NCI-H1694 (cell line): ENCODE measurements around the gene ARHGEF28.
A peak's percentile ranks its signal among the peaks of the same experiment; 100 is the strongest.

Source experiments
- DNase-seq: peaks from one replicate; lab custom pipeline; 2025; lab: John Stamatoyannopoulos, UW

ARHGEF28 gene

GRCh38 chr5:73654171-73654811, 28.3 kb downstream of the ARHGEF28 start:
- DNase-seq = no peak

- DNase-seq = peak; percentile 85
Observed at GRCh38 chr5:73654819-73655318, 28.9 kb downstream of the ARHGEF28 start.

- DNase-seq = no peak
Observed at GRCh38 chr5:73655521-73656160, 29.6 kb downstream of the ARHGEF28 start.

- DNase-seq = no peak
Observed at GRCh38 chr5:73661753-73662152, 35.8 kb downstream of the ARHGEF28 start.

GRCh38 chr5:73663161-73663859, 37.3 kb downstream of the ARHGEF28 start:
- no peak for DNase-seq

- DNase-seq = no peak
Observed at GRCh38 chr5:73663860-73664240, 37.9 kb downstream of the ARHGEF28 start.

- DNase-seq = no peak
Observed at GRCh38 chr5:73664796-73665195, 38.8 kb downstream of the ARHGEF28 start.

GRCh38 chr5:73666891-73667290, 40.9 kb downstream of the ARHGEF28 start:
- no peak for DNase-seq

- no peak for DNase-seq
Observed at GRCh38 chr5:73668017-73668416, 42.0 kb downstream of the ARHGEF28 start.

- no peak for DNase-seq
Observed at GRCh38 chr5:73668486-73669111, 42.6 kb downstream of the ARHGEF28 start.

GRCh38 chr5:73670731-73671130, 44.7 kb downstream of the ARHGEF28 start:
- no peak for DNase-seq

- no peak for DNase-seq
Observed at GRCh38 chr5:73672132-73672531, 46.1 kb downstream of the ARHGEF28 start.

GRCh38 chr5:73673161-73673591, 47.2 kb downstream of the ARHGEF28 start:
- DNase-seq = no peak

- no peak for DNase-seq
Observed at GRCh38 chr5:73674669-73675004, 48.6 kb downstream of the ARHGEF28 start.

- no peak for DNase-seq
Observed at GRCh38 chr5:73678322-73678740, 52.3 kb downstream of the ARHGEF28 start.

GRCh38 chr5:73678807-73679206, 52.8 kb downstream of the ARHGEF28 start:
- DNase-seq = no peak

- no peak for DNase-seq
Observed at GRCh38 chr5:73682176-73682575, 56.2 kb downstream of the ARHGEF28 start.

GRCh38 chr5:73684691-73685090, 58.7 kb downstream of the ARHGEF28 start:
- DNase-seq = no peak

GRCh38 chr5:73686912-73687311, 60.9 kb downstream of the ARHGEF28 start:
- DNase-seq = no peak

- DNase-seq = no peak
Observed at GRCh38 chr5:73687357-73687756, 61.4 kb downstream of the ARHGEF28 start.

GRCh38 chr5:73690015-73690414, 64.0 kb downstream of the ARHGEF28 start:
- no peak for DNase-seq

- DNase-seq = no peak
Observed at GRCh38 chr5:73691302-73692080, 65.5 kb downstream of the ARHGEF28 start.
